CD4-positive, alpha-beta T cell (primary cell): ENCODE measurements around the gene SDE2. TPM values are rescaled to one million over a fixed set of nuclear protein-coding genes. Genes with fewer than 3 reads are reported as not detected.
"Not testable (repeated sequence)": the region's sequence is repeated elsewhere in the genome, so short reads cannot be mapped to it uniquely, and the experiment has no call there.

ENCODE experiments used
- ATAC-seq: fragments of 200-7000 bp; cut with Tn5 transposase; one replicate; pipeline ENCODE4 v1.10.0; 2022; ENCODE audit warnings: mild to moderate bottlenecking; ENCODE audit not compliant: poor library complexity
- CTCF ChIA-PET: fragments of 350-600 bp; sonication (Branson Sonifier 250); formaldehyde crosslinking; loops from one replicate; lab custom pipeline; 2021; ENCODE audit warnings: antibody characterized with exemption, inconsistent platforms; lab: Charles Lee
- POLR2A ChIA-PET: fragments of 350-600 bp; sonication (Branson Sonifier 250); formaldehyde crosslinking; loops from one replicate; lab custom pipeline; 2021; ENCODE audit warnings: antibody characterized with exemption, inconsistent platforms; lab: Charles Lee
- DNase-seq, 14 experiments: peaks; one replicate each; pipeline ENCODE4 v3.0.0-alpha.2; 2013 to 2020; ENCODE audit warnings: mixed read lengths in 2 of 14
- H3K27ac ChIP-seq, 2 donors: one replicate each; pipeline versions ENCODE4 v1.5.1 to v1.7.0; 2013; ENCODE audit warnings: low read length in 2 of 2, low read depth in 1 of 2, mild to moderate bottlenecking in 1 of 2
- H3K27me3 ChIP-seq, 2 experiments: 1 replicate in 1 of 2; 2 replicates in 1 of 2; pipeline versions ENCODE4 v1.6.1 to v1.7.0; 2013; ENCODE audit warnings: low read length in 2 of 2, control low read depth in 1 of 2, mild to moderate bottlenecking in 1 of 2, moderate library complexity in 1 of 2; ENCODE audit not compliant: insufficient read depth in 2 of 2, control insufficient read depth in 1 of 2
- H3K36me3 ChIP-seq: one replicate; pipeline ENCODE4 v1.6.1; 2013; ENCODE audit warnings: low read length, control low read depth; ENCODE audit not compliant: insufficient read depth
- H3K4me1 ChIP-seq: one replicate; pipeline ENCODE4 v1.6.1; 2013; ENCODE audit warnings: low read length, control low read depth; ENCODE audit not compliant: insufficient read depth
- H3K4me3 ChIP-seq: one replicate; pipeline ENCODE4 v1.5.1; 2013; ENCODE audit warnings: mild to moderate bottlenecking, low read length, moderate library complexity
- H3K9me3 ChIP-seq, 2 experiments: 1 replicate in 1 of 2; 2 replicates in 1 of 2; pipeline versions ENCODE4 v1.6.1 to v1.7.0; 2013; ENCODE audit warnings: low read length in 2 of 2, mild to moderate bottlenecking in 2 of 2, control low read depth in 1 of 2, moderate library complexity in 1 of 2; ENCODE audit not compliant: control insufficient read depth in 1 of 2, insufficient read depth in 1 of 2
- H3K27ac Mint-ChIP-seq: one replicate; pipeline ENCODE4 v1.8.0; 2020; ENCODE audit warnings: mixed read lengths
- H3K27me3 Mint-ChIP-seq: one replicate; pipeline ENCODE4 v1.8.0; 2021; ENCODE audit warnings: mixed read lengths
- H3K36me3 Mint-ChIP-seq: one replicate; pipeline ENCODE4 v1.8.0; 2021; ENCODE audit warnings: low read depth, mixed read lengths
- H3K4me1 Mint-ChIP-seq: one replicate; pipeline ENCODE4 v1.8.0; 2021; ENCODE audit warnings: low read depth, mixed read lengths
- H3K4me3 Mint-ChIP-seq: one replicate; pipeline ENCODE4 v1.8.0; 2020; ENCODE audit warnings: mild to moderate bottlenecking, mixed read lengths
- H3K9me3 Mint-ChIP-seq: one replicate; pipeline ENCODE4 v1.8.0; 2020; ENCODE audit warnings: mixed read lengths
- intact Hi-C, 2 experiments: fragments of 100-400 bp; cut with DNase I in 1 of 2; cut with micrococcal nuclease in 1 of 2; formaldehyde crosslinking; loops; one replicate each; pipeline versions ENCODE4 v1.15.1 to v1.9.0; 2023 to 2025; cut with DNase I, micrococcal nuclease
- total RNA-seq, 174 experiments: library from RNA in 2 of 174; stranded (reverse) in 2 of 174; gene quantifications; one replicate each; pipeline ENCODE4 v1.2.3 and lab custom pipeline; 2021 to 2026
- TF ChIP-seq, protein P1 (sequence below): fragments of 200-600 bp; IDR thresholded peaks from one replicate; pipeline ENCODE4 v1.8.0; 2022; ENCODE audit warnings: antibody characterized with exemption, mild to moderate bottlenecking

SDE2 gene
- total RNA-seq, 2 experiments from 2014 or later = 48.2 to 49.3 TPM

DNA sequence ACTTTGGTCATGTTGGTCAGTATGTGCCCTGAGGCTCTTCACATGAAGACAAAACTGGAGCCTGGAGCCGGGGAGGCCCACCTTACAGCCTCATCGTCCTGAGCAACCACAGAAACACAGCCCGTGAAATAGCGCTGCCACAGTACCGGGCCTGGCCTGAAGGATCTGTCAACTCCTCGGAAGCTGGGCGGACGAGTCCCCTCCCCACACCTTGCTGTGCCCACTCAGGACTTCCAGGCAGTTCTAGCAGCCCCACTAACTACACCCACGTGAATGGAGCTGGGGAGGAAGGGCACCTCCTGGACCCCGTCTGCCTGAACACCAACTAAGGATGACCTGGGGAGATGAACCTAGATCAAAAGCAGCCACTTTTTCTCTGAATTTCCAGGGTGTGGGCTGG lies 24.7 kb downstream of the SDE2 start:
- H3K36me3 ChIP-seq = peaks cover 13% of the 10 kb centered on the region
- Mint-ChIP-seq H3K4me3 (no peak overlapping the region), H3K36me3 (peaks cover 28% of the 10 kb centered on the region), H3K4me1 (peaks cover 6% of the 10 kb centered on the region), H3K9me3 (no peaks in the 10 kb centered on the region), H3K27me3 (no peaks in the 10 kb centered on the region), H3K27ac (no peak overlapping the region)
- TF ChIP-seq, protein P1, sequence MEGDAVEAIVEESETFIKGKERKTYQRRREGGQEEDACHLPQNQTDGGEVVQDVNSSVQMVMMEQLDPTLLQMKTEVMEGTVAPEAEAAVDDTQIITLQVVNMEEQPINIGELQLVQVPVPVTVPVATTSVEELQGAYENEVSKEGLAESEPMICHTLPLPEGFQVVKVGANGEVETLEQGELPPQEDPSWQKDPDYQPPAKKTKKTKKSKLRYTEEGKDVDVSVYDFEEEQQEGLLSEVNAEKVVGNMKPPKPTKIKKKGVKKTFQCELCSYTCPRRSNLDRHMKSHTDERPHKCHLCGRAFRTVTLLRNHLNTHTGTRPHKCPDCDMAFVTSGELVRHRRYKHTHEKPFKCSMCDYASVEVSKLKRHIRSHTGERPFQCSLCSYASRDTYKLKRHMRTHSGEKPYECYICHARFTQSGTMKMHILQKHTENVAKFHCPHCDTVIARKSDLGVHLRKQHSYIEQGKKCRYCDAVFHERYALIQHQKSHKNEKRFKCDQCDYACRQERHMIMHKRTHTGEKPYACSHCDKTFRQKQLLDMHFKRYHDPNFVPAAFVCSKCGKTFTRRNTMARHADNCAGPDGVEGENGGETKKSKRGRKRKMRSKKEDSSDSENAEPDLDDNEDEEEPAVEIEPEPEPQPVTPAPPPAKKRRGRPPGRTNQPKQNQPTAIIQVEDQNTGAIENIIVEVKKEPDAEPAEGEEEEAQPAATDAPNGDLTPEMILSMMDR = no peak
- POLR2A ChIA-PET = interaction anchor here (0.7 to 1.5 kb wide), 5 partner anchors 25 to 501 kb away, joined by 3 to 5 read pairs (median 4); partner anchors contain the start of genes SDE2, SRP9 and TMEM63A
- CTCF ChIA-PET = interaction anchor here (1.7 to 3.2 kb wide), 3 partner anchors 9 to 500 kb away, joined by 3 to 15 read pairs (median 5); partner anchors contain the start of gene SRP9
- no peaks in the 10 kb centered on the region for H3K9me3 ChIP-seq
- ATAC-seq = no peak
- H3K4me1 ChIP-seq = peaks cover 5% of the 10 kb centered on the region
- intact Hi-C loops = loop anchor here (10.0 kb wide), 2 partner anchors 60 to 1460 kb away; no protein-coding TSS in a partner anchor
- H3K27ac ChIP-seq = no peak overlapping the region
- no peaks in the 10 kb centered on the region for H3K27me3 ChIP-seq
- H3K4me3 ChIP-seq = no peak overlapping the region
- no peak for DNase-seq

DNA sequence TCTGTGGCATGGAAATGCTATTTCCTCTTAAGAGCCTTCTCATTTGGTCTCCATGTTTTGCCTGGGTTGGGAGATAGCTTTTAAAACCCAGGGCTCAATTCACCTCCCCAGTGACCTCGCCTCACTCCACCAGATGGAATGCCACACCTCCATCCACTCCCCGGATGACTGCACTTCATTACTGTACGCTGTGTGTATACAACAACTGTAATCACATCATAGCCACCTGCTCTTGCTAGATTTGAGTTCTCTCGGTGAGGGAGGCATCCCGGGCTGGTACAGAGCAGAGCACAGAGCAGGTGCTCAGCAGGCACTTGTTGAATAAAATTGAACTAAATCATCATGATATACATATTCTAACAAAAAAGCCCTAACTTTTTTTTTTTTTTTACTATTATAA lies 26.0 kb downstream of the SDE2 start:
- Mint-ChIP-seq H3K27ac (no peak overlapping the region), H3K27me3 (no peaks in the 10 kb centered on the region), H3K36me3 (peaks cover 15% of the 10 kb centered on the region), H3K9me3 (no peaks in the 10 kb centered on the region), H3K4me3 (no peak overlapping the region), H3K4me1 (peaks cover 6% of the 10 kb centered on the region)
- H3K36me3 ChIP-seq = peaks cover 7% of the 10 kb centered on the region
- intact Hi-C loops = loop anchor here (1.0 to 10.0 kb wide), 3 partner anchors 58 to 1458 kb away; no protein-coding TSS in a partner anchor
- no peak for DNase-seq
- H3K9me3 ChIP-seq = no peaks in the 10 kb centered on the region
- ATAC-seq = no peak
- ChIA-PET CTCF (no interaction called here), POLR2A (interaction anchor here (1.4 kb wide), 1 partner anchor 91 kb away, joined by 3 read pairs; the partner anchor contains the start of gene TMEM63A)
- TF ChIP-seq, protein P1 = no peak
- H3K27ac ChIP-seq = no peak overlapping the region
- no peak overlapping the region for H3K4me3 ChIP-seq
- H3K27me3 ChIP-seq = no peaks in the 10 kb centered on the region
- peaks cover 5% of the 10 kb centered on the region for H3K4me1 ChIP-seq

DNA sequence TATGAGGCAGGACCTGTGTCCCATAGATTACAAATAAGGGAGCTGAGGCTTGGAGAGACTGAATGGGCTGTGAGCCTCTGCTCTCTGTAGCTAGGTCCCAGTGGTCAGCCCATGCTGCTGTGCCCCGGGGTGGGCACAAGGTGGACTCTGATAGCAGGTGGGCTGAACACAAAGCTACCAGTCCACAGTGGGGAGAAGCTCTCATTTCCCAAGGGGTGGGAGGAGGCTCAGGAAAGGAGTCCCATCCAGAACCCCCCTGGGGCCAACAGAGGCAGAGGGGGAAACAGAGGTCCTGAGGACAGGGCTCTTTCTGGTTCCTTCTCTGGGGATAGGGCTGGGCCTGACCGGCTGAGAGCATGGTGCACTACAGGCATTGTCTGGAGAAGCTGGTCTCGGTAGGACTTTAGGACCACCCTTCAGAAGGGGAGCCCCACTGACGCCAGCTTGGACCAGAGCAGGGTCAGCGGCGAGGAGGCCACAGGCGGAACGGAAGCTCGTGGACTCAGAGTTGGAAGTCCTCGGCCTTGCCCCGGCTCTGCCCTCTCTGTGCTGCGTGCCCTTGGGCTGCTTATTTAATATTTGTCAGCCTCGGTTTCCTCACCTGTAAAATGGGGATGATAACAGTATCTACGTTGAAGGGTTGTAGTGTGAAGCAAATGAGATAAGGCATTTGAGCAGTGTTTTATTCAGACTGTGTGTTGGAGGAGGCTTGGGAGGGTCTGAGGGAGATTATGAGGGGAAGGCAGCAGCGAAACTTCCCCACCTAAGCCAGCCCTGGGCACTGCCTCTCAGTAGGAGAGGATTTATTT lies 26.6 kb downstream of the SDE2 start:
- no peaks in the 10 kb centered on the region for H3K9me3 ChIP-seq
- H3K27me3 ChIP-seq = no peaks in the 10 kb centered on the region
- peaks cover 6% of the 10 kb centered on the region for H3K4me1 Mint-ChIP-seq
- intact Hi-C loops = loop anchor here (1.0 to 10.0 kb wide), 3 partner anchors 58 to 1458 kb away; no protein-coding TSS in a partner anchor
- H3K27ac Mint-ChIP-seq = no peak overlapping the region
- ChIA-PET POLR2A (interaction anchor here (1.4 kb wide), 1 partner anchor 90 kb away, joined by 3 read pairs; the partner anchor contains the start of gene TMEM63A), CTCF (interaction anchor here (1.1 kb wide), 1 partner anchor 498 kb away, joined by 3 read pairs; no protein-coding TSS in a partner anchor)
- no peaks in the 10 kb centered on the region for H3K27me3 Mint-ChIP-seq
- no peak overlapping the region for H3K4me3 ChIP-seq
- no peak for DNase-seq
- TF ChIP-seq, protein P1 = no peak
- H3K9me3 Mint-ChIP-seq = no peaks in the 10 kb centered on the region
- no peak for ATAC-seq
- H3K36me3 Mint-ChIP-seq = peaks cover 8% of the 10 kb centered on the region
- H3K4me3 Mint-ChIP-seq = no peak overlapping the region
- H3K4me1 ChIP-seq = peaks cover 5% of the 10 kb centered on the region
- peaks cover 1% of the 10 kb centered on the region for H3K36me3 ChIP-seq
- H3K27ac ChIP-seq = no peak overlapping the region

DNA sequence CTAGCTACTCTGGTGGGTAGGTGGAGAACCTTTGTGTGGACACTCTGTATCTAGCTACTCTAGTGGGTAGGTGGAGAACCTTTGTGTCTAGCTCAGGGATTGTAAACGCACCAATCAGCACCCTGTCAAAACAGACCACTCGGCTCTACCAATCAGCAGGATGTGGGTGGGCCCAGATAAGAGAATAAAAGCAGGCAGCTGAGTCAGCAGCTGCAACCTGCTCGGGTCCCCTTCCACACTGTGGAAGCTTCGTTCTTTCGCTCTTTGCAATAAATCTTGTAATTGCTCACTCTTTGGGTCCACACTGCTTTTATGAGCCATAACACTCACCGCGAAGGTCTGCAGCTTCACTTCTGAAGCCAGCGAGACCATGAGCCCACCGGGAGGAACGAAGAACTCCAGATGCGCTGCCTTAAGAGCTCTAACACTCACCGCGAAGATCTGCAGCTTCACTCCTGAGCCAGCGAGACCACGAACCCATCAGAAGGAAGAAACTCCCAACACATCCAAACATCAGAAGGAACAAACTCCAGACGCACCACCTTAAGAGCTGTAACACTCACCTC lies 28.5 kb downstream of the SDE2 start:
- H3K27ac ChIP-seq, ATAC-seq, H3K27me3 Mint-ChIP-seq, H3K4me3 Mint-ChIP-seq, DNase-seq, H3K4me1 ChIP-seq, CTCF ChIA-PET, POLR2A ChIA-PET, H3K27me3 ChIP-seq, H3K27ac Mint-ChIP-seq, H3K4me1 Mint-ChIP-seq, H3K36me3 ChIP-seq, H3K9me3 Mint-ChIP-seq, H3K36me3 Mint-ChIP-seq, H3K9me3 ChIP-seq, H3K4me3 ChIP-seq: not testable (repeated sequence)
- intact Hi-C loops = loop anchor here (10.0 kb wide), 2 partner anchors 56 to 1456 kb away; no protein-coding TSS in a partner anchor
